ENCODE measurements around the gene BCO1.

BCO1 gene

GRCh38 chr16:81237282-81237681, 1.2 kb upstream of the BCO1 start:
- no peak for DNase-seq

GRCh38 chr16:81237942-81238295, 570 bp upstream of the BCO1 start:
- DNase-seq, result no peak

GRCh38 chr16:81239367-81240121, 1.1 kb downstream of the BCO1 start:
- no peak for DNase-seq

GRCh38 chr16:81241706-81242105, 3.2 kb downstream of the BCO1 start:
- no peak for DNase-seq

- no peak for DNase-seq
Measured at GRCh38 chr16:81242977-81243618, 4.6 kb downstream of the BCO1 start.

- DNase-seq, result no peak
Measured at GRCh38 chr16:81243942-81244341, 5.5 kb downstream of the BCO1 start.

GRCh38 chr16:81251871-81252270, 13.4 kb downstream of the BCO1 start:
- DNase-seq, result no peak

- no peak for DNase-seq
Measured at GRCh38 chr16:81253141-81253540, 14.7 kb downstream of the BCO1 start.

GRCh38 chr16:81254922-81255526, 16.5 kb downstream of the BCO1 start:
- no peak for DNase-seq

- DNase-seq, result no peak
Measured at GRCh38 chr16:81259916-81260315, 21.4 kb downstream of the BCO1 start.

GRCh38 chr16:81261049-81261648, 22.7 kb downstream of the BCO1 start:
- DNase-seq, result peak in 1 of 2 donors; percentile 18

- no peak for DNase-seq
Measured at GRCh38 chr16:81263470-81264220, 25.2 kb downstream of the BCO1 start.

- DNase-seq, result no peak
Measured at GRCh38 chr16:81264386-81264785, 25.9 kb downstream of the BCO1 start.

GRCh38 chr16:81265052-81265451, 26.6 kb downstream of the BCO1 start:
- no peak for DNase-seq

GRCh38 chr16:81265658-81266451, 27.4 kb downstream of the BCO1 start:
- DNase-seq, result no peak

GRCh38 chr16:81266680-81267095, 28.2 kb downstream of the BCO1 start:
- no peak for DNase-seq

GRCh38 chr16:81268509-81268908, 30.0 kb downstream of the BCO1 start:
- DNase-seq, result no peak

GRCh38 chr16:81273223-81273950, 34.9 kb downstream of the BCO1 start:
- DNase-seq, result no peak

- no peak for DNase-seq
Measured at GRCh38 chr16:81275064-81275532, 36.6 kb downstream of the BCO1 start.

- DNase-seq, result no peak
Measured at GRCh38 chr16:81275795-81276194, 37.3 kb downstream of the BCO1 start.

GRCh38 chr16:81276323-81276722, 37.8 kb downstream of the BCO1 start:
- no peak for DNase-seq
